ENCODE measurements around the gene ZBTB46. TPM values are rescaled to one million over a fixed set of nuclear protein-coding genes. Genes with fewer than 3 reads are reported as not detected.
"Not testable (repeated sequence)": the region's sequence is repeated elsewhere in the genome, so short reads cannot be mapped to it uniquely, and the experiment has no call there.

The ZBTB46 gene
- total RNA-seq, 1 donor from 2014 or later = 67.1 TPM

DNA sequence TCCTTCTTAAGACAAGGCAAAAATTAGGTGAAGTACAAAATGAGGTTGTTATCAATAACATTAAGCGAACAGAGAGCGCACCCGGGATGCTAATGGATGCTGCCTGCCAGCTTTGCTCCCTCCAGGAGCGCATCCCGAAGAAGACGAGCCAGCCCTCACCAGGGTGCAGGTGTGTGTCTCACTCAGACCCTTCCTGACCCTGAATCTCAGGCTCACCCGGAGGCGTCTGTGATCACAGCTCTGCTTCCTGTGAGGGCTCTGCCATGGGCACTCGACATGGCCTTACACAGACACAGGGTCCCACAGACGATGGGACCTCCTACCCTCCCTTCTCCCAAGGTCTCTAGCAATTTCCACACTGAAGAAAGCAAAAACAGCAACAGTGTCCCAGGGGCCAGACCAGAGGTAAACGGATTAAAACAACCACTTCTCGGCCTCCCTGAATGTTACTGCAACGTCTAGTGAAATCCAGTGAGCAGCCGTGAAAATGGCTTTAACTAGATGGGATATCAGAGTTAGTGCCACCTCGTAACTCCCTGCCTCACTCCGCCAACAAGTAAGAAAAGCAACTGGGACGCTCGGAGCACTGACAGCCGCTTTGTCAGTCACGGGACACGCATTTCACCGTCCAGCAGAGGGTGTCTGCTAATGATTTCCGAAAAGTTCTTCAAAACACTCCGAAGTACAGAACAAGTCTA is 11.7 kb downstream of the ZBTB46 start:
- DNase-seq (ENCODE audit: low read depth in 2 of 2) = peak; percentile 51 to 74

DNA sequence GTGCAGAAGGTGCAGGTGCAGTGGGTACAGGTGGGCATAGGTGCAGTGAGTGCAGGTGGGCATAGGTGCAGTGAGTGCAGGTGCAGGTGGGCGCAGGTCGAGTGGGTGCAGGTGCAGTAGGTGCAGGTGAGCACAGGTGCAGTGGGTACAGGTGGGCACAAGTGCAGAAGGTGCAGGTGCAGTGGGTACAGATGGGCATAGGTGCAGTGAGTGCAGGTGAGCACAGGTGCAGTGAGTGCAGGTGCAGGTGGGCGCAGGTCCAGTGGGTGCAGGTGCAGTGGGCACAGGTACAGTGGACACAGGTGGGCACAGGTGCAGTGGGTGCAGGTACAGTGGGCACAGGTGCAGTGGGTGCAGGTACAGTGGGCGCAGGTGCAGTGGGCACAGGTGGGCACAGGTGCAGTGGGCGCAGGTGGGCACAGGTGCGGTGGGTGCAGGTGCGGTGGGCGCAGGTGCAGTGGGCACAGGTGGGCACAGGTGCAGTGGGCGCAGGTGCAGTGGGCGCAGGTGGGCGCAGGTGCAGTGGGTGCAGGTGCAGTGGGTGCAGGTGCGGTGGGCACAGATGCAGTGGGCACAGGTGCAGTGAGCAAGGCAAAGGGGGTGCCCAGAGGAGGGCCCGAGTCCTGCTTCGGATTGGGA is 15.3 kb downstream of the ZBTB46 start:
- DNase-seq (ENCODE audit: low read depth in 2 of 2) = no peak

DNA sequence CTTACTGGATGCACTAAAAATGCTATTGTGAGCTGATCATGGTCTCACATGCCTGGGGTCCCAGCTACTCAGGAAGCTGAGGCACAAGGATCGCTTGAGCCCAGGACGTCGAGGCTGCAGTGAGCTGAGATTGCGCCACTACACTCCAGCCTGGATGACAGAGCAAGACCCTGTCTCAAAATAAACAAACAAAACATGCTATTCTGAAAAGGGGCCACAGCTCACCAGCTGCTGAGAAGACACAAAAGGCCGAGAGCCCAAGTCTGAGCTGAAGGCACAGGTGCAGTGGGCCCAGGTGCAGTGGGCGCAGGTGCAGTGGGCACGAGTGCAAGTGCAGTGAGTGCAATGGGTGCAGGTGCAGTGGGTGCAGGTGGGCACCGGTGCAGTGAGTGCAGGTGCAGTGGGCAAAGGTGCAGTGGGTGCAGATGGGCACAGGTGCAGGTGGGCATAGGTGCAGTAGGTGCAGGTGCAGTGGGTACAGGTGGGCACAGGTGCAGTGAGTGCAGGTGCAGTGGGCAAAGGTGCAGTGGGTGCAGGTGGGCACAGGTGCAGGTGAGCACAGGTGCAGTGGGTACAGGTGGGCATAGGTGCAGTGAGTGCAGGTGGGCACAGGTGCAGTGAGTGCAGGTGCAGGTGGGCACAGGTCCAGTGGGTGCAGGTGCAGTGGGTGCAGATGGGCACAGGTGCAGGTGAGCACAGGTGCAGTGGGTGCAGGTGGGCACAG is 16.0 kb downstream of the ZBTB46 start:
- no peak for DNase-seq (ENCODE audit: low read depth in 2 of 2)

DNA sequence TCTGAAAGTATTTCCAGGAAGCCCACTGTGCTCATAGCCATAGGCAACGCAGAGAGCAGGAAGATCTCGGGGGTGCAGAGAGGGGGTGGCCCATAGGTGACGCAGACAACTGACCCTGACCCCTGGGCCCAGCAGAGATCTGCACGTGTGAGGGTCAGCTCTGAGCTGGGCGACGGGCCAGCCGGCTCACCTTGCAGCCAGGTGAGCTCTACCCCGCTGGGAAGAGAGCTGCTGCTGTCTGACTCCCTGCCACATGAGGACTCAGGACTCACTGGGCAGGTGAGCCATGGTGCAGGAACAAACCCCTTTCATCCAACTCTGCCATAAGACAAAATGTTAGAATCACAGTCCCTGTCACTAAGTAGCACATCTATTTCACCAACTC is 19.6 kb downstream of the ZBTB46 start:
- no peak for DNase-seq (ENCODE audit: low read depth in 2 of 2)

DNA sequence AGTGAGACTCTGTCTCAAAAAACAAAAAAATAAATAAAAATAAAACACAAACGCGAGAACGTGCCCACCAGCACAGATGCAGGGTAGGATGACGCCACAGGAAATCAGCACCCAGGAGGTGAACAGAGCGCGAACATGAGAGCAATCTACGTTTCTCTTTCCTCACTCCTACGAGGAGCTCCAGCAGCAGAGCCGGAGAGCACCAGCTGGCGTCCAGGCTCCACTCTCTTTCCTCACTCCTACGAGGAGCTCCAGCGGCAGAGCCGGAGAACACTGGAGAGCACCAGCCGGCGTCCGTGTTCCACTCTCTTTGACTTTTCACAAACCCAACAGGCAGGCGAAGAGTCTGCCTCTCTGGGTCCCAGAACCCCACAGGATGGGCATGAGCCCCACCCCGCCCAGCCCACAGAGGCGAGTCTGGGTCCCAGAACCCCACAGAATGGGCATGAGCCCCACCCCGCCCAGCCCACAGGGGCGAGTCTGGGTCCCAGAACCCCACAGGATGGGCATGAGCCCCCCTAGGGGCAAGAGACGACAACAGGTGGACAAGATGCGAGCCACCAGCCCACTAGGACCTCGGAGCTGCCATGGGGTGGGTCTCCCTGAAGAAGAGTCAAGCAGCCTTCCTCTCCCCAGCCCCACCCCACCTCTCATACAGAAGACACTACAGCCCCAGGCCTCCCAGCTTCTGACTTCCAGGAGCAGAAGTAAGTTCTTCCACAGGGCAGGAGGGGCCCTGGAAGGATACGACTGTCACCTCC is 20.2 kb downstream of the ZBTB46 start:
- no peak for DNase-seq (ENCODE audit: low read depth in 2 of 2)

DNA sequence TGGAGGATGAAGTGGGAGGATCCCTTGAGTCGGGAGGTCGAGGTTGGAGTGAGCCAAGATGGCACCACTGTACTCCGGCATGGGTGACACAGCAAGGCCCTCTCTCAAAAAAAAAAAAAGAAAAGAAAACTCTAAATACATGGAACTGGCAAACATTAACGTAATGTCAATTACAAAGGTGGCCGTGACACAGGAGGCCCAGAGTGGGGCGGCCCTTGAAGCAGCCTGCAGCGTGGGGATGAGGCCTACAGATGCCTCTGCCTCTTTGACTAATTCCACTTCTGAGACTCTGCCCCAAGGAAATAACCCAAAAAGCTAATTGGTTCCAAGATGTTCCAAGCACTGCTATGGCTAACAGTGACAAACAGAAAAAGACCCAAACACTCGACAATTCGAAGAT is 21.2 kb downstream of the ZBTB46 start:
- DNase-seq (ENCODE audit: low read depth in 2 of 2) = no peak

DNA sequence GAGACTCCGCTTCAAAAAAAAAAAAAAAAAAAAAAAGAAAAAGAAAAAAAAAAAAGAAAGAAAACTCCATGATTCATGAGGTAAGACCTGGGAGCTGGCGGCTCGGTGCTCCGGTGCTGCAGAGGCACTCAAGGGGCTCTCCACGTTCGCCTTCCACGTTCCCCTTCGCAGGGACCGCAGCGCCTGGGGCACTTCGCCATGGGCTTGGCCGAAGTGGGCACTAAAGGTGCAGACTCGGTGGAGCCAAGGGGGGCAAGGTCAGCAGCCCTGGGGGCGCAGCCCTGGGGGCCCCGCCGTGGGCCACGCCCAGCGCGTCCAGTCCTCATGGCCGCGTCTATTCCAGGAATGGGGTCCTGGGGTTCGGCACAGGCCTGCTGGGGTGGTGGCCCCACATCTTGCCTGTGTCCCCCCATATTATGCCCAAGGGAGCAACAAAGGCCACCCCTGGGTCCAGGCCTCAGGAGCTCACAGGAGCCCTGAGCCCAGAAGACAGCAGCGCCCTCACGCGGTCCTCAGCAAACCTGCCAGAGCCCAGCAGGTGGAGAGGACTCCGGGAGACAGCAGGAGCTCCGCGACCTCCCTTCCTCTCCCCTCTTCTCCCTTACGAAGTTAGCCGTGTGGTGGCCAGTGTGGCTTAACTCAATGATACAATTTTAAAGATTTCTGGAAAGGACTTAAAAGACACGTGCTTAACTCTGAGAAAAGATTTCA is 21.9 kb downstream of the ZBTB46 start:
- DNase-seq (ENCODE audit: low read depth in 2 of 2) = no peak

DNA sequence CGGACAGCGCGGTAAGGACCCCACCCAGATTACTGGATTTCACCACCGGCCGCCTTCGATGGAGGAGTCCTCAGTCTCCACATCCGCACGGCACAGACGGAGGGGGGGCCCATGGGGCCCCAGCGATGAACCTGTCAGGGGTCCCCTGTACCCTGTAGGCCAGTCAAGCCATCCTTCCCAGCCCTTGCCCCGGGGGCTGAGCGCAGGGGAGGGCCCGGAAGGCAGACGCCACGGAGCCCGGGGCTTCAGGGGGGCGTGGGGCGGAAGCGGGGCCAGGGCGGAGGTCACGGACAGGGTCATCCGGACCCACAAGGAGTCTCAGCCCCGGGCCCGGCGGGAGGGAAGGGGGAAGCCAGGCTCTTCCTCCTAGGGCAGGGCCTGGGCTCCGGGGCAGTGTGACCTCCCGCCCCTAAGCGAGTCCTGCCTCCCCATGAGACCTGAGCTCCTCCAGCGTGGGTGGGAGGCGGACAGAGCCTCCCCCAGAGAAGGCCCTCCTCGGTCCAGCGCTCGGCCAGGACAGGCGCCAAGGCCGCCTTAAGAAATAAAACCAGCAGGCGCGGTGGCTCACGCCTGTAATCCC is 22.8 kb downstream of the ZBTB46 start:
- DNase-seq (ENCODE audit: low read depth in 2 of 2) = no peak

DNA sequence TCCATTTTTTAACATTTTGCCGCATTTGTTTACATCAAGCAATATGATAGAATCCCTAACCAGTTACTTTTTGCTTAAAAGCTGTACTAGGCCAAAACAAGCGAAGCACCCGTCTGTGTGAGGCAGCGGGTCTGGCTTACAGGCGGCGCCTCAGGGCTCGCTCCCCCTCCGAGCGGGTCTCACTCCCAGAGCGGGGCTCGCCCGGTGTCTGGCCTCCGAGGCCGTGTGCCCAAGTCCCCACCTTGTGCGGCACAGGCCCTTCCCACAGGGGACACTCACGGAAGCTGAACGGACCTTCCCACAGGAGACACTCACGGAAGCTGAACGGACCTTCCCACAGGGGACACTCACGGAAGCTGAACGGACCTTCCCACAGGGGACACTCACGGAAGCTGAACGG is 23.4 kb downstream of the ZBTB46 start:
- DNase-seq (ENCODE audit: low read depth in 2 of 2) = no peak

DNA sequence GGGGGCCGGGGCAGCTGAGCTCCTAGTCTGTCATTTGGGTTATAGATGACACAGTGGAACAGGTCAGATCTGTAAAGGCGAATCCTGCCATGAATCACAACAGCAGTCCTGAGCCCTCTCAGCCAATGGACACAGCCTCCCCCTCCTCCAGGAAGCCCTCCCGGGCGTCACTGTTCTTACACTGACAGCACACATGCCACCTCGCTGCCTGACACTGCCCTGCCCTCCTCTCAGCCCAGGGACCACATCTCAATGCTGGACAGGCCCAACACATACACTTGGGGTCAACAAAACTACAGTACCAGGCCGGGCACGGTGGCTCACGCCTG is 26.8 kb downstream of the ZBTB46 start:
- DNase-seq (ENCODE audit: low read depth in 2 of 2) = no peak

DNA sequence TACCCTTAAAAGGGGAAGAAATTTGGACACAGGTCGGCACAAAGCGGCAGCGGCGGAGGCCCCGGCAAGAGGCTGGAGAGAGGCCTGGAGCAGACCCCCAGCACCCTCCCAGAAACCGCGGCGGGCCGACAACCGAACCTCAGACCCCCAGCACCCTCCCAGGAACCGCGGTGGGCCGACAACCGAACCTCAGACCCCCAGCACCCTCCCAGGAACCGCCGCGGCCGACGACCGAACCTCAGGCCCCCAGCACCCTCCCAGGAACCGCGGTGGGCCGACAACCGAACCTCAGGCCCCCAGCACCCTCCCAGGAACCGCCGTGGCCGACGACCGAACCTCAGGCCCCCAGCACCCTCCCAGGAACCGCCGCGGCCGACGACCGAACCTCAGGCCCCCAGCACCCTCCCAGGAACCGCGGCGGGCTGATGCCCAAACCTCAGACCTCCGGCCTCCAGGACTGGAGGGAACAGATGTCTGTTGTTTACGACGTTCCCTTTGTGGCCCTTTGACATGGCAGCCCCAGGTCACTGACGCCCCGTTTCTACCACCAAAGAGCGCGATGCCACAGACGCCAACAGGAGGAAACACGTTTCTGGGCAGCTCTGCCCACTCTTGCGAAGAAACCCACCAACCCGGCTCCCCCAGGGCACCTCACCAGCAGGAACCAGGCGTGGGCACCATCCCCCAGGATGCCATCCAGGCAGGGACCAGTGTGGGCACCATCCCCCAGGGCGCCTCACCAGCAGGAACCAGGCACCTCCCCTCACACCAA is 28.4 kb downstream of the ZBTB46 start:
- no peak for DNase-seq (ENCODE audit: low read depth in 2 of 2)

DNA sequence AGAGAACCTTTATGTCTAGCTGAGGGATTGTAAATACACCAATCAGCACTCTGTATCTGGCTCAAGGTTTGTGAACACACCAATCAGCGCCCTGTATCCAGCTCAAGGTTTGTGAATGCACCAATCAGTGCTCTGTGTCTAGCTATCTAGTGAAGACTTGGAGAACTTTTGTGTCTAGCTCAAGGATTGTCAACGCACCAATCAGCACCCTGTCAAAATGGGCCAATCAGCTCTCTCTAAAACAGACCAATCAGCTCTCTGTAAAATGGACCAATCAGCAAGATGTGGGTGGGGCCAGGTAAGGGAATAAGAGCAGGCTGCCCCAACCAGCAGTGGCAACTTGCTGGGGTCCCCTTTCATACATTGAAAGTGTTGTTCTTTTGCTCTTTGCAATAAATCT is 29.9 kb downstream of the ZBTB46 start:
- DNase-seq (ENCODE audit: low read depth in 2 of 2) = not testable (repeated sequence)

DNA sequence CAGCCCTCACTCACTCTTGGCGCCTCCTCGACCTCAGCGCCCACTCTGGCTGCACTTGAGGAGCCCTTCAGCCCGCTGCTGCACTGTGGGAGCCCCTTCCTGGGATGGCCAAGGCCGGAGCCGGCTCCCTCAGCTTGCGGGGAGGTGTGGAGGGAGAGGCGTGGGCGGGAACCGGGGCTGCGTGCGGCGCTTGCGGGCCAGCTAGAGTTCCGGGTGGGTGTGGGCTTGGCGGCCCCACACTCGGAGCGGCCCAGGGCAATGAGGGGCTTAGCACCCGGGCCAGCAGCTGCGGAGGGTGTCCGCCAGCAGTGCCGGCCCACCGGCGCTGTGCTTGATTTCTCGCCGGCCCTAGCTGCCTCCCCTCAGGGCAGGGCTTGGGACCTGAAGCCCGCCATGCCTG is 30.7 kb downstream of the ZBTB46 start:
- DNase-seq (ENCODE audit: low read depth in 2 of 2) = not testable (repeated sequence)

DNA sequence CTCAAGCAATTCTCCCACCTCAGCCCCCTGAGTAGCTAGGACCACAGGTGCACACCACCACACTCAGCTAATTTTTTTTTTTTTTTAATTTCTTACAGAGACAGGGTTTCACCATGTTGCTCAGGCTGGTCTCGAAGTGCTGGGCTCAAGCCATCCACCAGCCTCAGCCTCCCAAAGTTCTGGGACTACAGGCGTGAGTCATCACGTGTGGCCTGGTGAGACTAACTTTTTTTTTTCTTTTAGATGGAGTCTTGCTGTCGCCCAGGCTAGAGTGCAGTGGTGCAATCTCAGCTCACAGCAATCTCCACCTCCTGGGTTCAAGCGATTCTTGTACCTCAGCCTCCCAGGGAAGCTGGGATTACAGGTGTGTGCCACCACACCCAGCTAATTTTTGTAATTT is 31.9 kb downstream of the ZBTB46 start:
- not testable (repeated sequence) for DNase-seq (ENCODE audit: low read depth in 2 of 2)

DNA sequence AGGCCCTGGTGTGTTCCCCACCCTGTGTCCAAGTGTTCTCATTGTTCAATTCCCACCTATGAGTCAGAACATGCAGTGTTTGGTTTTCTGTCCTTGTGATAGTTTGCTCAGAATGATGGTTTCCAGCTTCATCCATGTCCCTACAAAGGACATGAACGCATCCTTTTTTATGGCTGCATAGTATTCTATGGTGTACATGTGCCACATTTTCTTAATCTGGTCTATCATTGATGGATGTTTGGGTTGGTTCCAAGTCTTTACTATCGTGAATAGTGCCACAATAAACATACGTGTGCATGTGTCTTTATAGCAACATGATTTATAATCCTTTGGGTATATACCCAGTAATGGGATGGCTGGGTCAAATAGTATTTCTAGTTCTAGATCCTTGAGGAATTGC is 33.9 kb downstream of the ZBTB46 start:
- DNase-seq (ENCODE audit: low read depth in 2 of 2) = not testable (repeated sequence)

DNA sequence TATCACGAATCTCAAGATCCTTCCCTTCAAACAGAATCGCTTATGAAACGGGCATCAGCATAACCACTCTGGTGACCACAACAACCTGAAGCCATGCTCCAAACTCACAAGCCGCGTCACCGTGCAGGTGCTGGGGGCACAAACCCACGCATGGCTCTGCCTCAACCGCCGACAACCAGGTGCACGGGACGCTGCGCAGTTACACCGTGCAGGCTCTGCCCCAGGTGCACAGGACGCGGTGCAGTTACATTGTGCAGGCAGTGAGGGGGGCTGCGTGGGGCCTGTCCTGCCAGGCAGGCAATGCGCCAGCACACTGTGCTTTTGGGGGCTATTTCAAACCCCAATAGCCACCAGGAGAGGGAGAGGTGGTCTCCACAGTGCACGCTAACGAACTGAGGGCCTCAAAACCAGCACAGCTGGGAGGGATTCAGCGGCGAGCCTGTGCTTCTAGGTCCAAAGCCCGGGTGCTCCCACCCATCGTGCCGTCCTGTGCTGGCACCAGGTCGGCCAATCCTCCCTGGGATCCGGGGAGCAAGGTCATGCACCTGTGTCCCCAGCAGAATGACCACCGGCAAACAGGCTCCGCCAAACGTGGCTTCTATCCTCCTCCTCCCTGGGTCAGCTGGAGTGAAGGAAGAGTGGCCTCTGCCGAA is 35.8 kb downstream of the ZBTB46 start:
- DNase-seq (ENCODE audit: low read depth in 2 of 2) = no peak

DNA sequence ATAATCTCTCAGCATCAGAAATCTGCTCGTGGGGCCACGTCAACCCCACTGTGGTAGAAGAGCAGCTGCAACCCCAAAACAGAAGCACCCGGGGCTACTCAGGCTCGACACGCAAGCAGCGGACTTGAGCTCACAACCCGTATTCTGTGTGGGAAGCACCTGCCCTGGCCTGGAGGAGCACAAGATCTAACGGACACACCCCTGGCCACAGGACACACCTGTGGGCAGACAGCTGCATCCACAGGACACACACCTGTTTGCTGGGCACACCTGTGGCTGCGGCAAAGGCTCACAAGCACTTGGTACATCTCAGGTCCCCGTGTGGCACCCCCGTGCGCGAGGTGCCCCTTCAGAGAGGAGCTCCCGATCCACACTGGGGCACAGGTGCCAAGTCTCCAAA is 36.5 kb downstream of the ZBTB46 start:
- DNase-seq (ENCODE audit: low read depth in 2 of 2) = no peak

DNA sequence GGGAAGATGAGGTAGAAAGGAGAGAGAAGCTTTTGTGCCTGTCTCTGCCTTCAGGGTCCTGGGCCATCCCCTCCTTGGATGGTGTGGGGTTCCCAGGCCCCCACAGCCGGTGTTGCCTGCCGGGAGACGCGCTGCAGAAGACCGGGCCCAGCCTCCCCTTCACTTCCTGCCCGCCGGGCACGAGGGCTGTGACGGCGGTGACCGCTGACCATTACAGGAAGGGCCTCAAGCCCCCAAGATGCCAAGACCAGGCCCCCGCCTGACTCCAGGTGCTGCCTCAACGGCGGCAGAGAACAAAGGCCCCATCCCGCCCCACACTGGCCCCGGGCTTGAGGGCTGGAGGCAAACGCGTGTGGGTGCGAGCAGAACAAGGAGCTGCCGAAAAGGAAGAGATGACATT is 38.2 kb downstream of the ZBTB46 start:
- peak in 1 of 2 donors; percentile 19 for DNase-seq (ENCODE audit: low read depth in 2 of 2)

DNA sequence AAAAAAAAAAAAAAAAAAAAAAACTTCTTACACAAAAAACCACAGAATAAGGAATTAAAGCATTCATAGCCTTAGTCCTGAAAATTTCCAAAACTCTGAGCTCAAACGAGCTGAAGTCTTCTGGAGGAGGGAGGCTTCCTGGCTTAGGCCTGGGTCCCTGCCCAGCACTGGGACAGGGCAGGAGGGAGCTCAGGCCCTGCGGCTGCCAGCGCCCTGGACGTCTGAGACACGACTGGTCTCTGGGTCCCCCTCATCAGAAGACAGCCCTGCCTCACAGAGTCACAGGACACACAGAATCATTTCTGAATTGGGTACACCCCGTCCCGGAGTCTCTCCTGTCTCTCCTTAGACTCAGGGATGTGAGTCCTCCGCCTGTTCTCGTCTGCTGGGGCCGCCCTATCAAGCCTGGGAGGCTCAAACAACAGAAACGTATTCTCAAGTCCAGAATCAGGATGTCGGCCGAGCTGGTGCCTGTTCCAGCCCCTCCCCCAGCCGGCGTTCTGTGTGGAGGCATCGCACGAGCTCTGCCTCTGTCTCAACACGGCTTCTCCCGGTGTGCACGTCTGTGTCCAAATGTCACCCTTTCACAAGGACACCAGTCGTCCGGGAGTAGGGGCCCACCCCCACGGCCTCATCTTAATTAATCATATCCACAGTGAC is 39.4 kb downstream of the ZBTB46 start:
- DNase-seq (ENCODE audit: low read depth in 2 of 2) = no peak

All from dermis microvascular lymphatic vessel endothelial cell (primary cell).